Fibroblast of peridontal ligament (primary cell): ENCODE data around the gene ECHDC3.

Experiments
- DNase-seq: peaks from one replicate; pipeline ENCODE4 v3.0.0-alpha.2; 2010; ENCODE audit errors: extremely low read depth

The ECHDC3 gene

GRCh38 chr10:11746883-11747539 lies 4.8 kb downstream of the ECHDC3 start:
- no peak for DNase-seq

- DNase-seq: no peak
Measured at GRCh38 chr10:11748866-11749265, 6.7 kb downstream of the ECHDC3 start.

GRCh38 chr10:11750420-11750819 lies 8.2 kb downstream of the ECHDC3 start:
- DNase-seq: no peak

- DNase-seq: no peak
Measured at GRCh38 chr10:11754173-11754572, 12.0 kb downstream of the ECHDC3 start.

GRCh38 chr10:11754620-11755019 lies 12.4 kb downstream of the ECHDC3 start:
- DNase-seq: no peak

GRCh38 chr10:11755512-11756263 lies 13.5 kb downstream of the ECHDC3 start:
- no peak for DNase-seq

- DNase-seq: no peak
Measured at GRCh38 chr10:11756766-11757315, 14.7 kb downstream of the ECHDC3 start.

GRCh38 chr10:11757454-11757820 lies 15.3 kb downstream of the ECHDC3 start:
- peak; percentile 84 for DNase-seq

- DNase-seq: peak; percentile 79
Measured at GRCh38 chr10:11757821-11758463, 15.8 kb downstream of the ECHDC3 start.

GRCh38 chr10:11758527-11759236 lies 16.5 kb downstream of the ECHDC3 start:
- no peak for DNase-seq

- DNase-seq: no peak
Measured at GRCh38 chr10:11759347-11759746, 17.2 kb downstream of the ECHDC3 start.

- DNase-seq: no peak
Measured at GRCh38 chr10:11760151-11760550, 18.0 kb downstream of the ECHDC3 start.

GRCh38 chr10:11760861-11761260 lies 18.7 kb downstream of the ECHDC3 start:
- no peak for DNase-seq

- no peak for DNase-seq
Measured at GRCh38 chr10:11761431-11761830, 19.2 kb downstream of the ECHDC3 start.

GRCh38 chr10:11762706-11763500 lies 20.7 kb downstream of the ECHDC3 start:
- no peak for DNase-seq

- DNase-seq: no peak
Measured at GRCh38 chr10:11763501-11763861, 21.3 kb downstream of the ECHDC3 start.

- no peak for DNase-seq
Measured at GRCh38 chr10:11765141-11765540, 23.0 kb downstream of the ECHDC3 start.

GRCh38 chr10:11772575-11773288 lies 30.6 kb downstream of the ECHDC3 start:
- no peak for DNase-seq

GRCh38 chr10:11773761-11774441 lies 31.7 kb downstream of the ECHDC3 start:
- DNase-seq: no peak

GRCh38 chr10:11775412-11775811 lies 33.2 kb downstream of the ECHDC3 start:
- no peak for DNase-seq
